ENCODE data around the gene RMC1.
A peak's percentile ranks its signal among the peaks of the same experiment; 100 is the strongest.
"Not testable (repeated sequence)": the region's sequence is repeated elsewhere in the genome, so short reads cannot be mapped to it uniquely, and the experiment has no call there.

The RMC1 gene

DNA sequence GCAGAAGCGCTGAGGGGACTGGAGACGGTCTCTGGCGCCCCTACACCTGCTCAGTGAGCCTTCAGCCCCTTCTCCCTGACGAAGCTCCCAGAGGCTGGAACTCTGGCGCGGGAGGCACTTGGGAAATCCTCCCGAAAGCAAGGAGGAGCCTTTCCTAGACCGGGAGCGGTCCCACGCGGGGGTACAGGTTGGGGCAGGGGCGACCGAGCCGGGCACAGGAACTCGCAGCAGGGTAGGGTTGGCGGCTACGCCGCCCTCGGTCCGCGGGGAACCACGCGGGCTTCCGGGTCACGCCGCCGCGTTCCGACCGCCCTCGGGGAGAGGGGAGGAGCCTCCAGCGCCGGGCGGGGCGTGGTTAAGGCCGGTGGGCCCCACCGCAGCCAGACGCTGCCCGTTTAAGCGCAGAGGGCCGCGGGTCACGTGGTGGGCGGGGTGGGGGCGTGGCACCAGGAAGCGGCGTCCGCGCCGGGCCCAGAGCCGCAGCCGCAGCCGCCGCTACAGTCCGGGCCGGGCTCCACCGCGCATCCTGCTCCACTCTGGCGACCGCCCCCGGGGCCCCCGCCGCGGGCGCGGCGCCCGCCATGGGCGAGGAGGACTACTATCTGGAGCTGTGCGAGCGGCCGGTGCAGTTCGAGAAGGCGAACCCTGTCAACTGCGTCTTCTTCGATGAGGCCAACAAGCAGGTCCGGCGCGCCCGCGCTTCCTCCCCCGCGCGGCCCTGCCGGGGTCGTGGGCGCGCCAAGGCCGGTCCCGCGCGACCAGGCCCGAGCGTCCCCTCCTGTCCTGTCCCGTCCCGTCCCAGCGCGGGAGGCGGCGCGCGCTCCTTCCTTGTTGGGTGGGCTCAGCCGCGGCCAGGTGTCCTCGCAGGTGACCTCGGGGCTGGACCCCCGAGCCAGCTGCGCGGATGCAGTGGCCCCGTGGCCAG is at the start of gene RMC1:
Gene RMC1 (plus strand): TSS at position 474 of the 925 bp plus-strand sequence. CDS start 108 bp downstream, at position 582.
- peak; percentile 97 for DNase-seq

DNA sequence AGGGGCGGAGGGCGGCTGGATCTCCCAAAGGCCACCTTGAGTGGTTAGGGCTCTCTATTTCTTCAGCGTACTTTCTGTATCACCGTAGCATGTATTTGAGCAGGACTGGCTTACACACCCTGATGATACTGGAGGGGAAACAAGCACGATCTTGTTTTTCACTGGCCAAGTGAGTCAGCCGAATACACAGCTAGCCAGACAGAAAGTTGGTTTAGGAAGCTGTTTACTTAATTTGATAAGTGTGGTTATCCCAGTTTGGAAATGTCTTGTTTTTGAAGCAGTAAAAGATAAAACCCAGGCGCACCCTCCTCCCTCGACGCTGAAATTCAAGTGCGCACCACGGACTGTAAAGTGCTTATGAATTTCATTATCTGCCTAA is 49.6 kb upstream of the RMC1 start:
- no peak for DNase-seq

DNA sequence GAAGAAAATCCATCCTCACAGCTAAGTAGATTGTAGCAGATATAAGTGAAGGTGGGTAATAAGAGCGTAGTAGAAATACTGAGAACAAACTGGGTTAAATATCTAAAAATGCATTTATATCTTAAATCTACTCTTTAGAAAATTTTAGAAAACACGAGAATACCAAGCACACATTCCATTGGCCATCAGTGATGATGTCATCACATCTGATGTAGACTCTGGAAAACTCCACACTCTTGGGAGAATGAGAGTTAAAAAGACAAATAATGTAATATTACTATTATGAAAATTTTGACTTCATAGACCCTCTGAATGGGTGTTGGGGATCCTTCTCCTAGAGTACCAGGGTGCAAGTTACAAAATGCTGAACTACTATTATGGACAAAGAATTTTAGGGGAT is 46.5 kb upstream of the RMC1 start:
- no peak for DNase-seq

DNA sequence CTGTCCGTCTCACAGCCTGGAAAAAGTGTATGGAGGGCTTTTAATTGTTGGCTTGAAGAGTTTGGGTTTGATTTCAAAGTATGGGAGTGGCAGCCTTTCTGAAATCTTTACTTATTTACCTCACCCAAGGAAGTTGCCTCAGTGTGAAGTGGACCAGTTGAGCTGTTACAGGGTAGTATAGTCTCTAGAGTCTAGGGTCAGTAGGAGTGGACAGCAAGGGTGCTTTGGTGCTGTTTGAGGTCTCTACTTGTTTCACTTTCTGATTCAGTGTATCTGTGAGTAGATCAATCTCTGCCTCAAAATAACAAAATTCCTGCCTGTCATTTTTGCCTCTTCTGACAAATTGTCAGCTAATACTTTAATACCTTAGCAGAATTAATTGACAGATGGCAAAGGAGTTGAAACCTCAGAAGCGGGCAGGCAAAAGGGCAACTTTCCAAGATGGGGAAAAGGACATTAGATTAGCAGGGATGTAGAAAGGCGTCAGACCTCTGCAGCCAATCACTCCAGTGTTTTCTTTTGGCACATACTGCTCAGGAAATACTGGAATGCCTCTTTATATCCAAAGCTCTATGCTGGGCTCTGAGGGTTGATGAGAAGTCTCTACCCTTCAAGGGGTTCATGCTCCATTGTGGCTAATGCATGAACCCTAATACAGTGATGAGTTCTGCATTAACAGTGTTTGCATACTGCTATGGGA is 44.3 kb upstream of the RMC1 start:
- no peak for DNase-seq

DNA sequence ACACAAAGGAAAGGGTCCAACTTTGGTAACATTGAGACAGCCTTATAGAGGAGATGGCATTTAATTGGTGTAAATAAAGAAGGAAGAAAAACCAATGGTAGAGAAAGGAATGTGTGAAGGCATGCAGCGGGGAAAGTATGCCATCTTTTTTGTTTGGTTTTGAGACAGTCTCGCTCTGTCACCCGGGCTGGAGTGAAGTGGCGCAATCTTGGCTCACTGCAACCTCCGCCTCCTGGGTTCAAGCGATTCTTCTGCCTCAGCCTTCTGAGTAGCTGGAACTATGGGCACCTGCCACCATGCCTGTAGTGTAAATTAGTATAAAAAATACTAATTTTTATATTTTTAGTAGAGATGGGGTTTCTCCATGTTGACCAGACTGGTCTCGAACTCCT is 43.8 kb upstream of the RMC1 start:
- DNase-seq = no peak

DNA sequence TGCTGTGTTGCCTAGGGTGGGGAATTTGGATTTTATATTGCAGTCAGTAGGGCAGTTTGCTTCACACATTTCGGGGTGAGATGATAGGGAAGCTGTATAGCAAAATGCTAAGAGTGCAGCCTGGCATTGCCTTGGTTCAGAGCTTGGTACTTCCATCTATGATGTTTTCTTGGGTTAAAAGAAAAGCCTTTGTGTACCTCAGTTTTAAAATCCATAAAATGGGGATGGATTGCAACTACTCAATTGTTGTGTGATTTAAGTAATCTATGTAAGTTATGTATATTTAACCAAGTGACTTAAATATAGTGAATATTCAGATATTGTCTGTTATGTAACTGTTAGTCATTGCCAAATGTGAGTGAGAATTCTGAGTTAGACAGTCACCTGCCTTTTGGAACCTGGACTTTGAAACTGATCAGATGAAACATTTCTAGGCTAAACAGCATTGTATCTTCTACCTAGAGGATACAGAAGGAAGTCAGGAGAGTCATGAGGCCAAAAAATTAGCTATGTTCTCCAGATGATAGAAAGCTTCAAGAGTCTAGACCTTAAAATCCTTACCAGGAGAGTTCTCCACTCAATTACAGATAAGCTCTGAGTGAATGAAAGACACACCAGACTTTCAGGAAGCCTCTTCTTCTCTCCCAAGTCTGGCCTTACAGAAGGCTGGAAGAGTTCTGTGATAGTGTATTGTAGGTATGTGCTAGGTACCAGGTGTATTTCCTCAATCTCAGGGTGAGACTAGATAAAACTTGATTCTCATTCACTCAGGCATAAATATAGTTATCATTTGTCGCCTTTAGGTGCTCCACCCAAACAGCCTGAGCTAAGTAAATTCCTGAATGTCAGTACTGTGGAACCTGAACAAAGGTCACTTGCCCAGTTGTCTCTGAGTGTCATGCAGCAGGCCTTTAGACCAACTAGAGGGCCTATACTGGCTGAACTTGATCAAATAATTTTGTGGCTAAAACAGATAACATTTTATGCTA is 42.7 kb upstream of the RMC1 start:
- no peak for DNase-seq

DNA sequence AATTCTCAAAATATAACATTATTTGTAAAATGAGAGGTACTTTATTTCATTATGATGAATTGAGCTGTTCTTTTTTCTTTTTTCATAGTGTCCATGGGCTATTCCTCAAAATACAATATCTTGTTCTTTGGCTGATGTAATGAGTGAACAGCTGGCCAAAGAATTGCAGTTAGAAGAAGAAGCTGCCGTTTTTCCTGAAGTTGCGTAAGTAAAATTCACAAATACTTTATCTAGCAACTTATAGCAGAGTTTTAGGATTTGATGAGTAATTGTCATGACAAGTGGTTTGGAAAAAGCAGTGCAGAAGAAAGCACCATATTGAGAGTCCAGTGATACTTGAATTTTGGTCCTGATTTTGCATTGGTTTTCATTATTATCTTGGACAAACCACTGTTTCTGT is 40.4 kb upstream of the RMC1 start:
- no peak for DNase-seq

DNA sequence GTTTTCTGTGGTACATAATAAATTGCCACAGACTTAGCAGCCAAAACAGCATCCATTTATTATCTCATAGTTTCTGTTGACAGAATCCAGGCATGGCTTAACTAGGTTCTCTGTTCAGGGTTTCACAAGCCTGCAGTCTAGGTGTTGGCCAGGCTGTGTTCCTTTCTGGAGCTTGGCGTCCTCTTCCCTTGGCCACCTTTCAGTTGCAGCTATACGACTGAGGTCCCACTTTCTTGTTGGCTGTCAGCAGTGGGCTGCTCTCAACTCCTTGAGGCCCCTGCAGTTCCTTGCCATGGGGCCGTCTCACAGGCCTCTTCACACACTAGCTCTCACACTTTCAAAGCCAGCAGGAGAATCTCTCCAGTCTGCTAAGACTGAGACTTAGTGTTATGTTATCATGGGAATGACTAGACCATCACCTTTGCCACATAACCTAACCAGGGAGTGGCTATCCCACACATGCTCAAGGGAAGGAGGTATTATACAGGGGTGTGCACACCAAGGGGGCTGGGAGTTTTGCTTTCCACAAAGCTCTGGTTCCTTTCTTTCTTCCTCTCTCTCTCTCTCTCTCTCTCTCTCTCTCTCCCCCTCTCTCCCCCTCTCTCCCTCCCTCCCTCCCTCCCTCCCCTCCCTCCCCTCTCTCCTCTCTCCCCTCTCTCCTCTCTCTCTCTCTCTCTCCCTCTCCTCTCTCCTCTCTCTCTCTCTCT is 34.4 kb upstream of the RMC1 start:
- no peak for DNase-seq

DNA sequence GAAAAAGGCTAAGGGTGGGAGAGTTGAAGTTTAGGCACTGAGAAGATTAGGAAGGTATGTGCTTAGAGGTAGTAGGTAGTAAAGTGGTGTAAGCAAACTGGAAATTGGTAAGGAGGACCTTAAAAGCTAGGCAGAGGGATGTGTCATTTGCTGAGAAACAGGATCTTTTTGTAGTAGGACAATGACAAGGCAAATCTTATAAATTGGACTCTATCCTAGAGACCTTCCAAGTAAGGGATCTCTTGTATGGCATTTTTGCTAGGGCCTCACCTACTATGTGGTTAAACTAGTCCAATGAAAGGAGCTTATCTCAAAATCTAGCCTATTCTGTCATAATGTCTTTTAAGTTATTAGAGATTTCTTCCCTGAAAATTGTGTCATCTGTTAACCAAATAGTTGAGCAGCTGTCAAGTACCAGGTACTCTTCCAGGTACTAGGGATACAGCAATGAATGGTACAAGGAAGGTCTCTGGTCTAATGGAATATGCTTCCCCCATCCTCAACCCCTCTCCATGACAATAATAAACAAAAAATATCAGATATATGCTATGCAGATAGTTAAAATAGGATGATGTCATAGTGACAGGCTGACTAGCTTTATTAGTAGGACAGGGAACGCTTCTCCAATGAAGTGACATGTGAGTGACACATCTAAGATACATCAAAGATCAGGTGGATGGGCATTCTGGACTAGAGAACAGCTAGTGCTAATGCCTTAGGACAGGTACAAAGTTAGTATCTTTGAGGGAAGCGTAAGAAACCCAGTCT is 32.5 kb upstream of the RMC1 start:
- no peak for DNase-seq

DNA sequence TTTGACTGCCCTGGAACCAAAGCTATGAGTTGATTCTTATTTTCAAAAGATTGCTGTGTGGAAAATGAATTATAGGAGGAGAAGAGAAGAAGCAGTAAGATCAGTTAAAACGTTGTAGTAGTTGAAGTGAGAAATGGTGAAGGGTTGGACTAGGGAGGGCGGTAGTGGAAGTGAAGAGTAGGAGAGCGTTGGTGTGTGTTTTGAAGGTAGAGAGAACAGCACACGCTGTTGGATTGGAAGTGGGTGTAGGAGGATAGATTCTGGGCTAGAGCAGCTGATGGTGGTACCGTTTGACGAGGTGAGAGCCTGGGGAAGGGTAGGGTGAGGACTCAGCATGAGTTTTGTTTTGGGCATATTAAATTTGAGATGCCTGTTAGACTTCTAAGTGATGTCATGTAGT is 31.8 kb upstream of the RMC1 start:
- DNase-seq = no peak

DNA sequence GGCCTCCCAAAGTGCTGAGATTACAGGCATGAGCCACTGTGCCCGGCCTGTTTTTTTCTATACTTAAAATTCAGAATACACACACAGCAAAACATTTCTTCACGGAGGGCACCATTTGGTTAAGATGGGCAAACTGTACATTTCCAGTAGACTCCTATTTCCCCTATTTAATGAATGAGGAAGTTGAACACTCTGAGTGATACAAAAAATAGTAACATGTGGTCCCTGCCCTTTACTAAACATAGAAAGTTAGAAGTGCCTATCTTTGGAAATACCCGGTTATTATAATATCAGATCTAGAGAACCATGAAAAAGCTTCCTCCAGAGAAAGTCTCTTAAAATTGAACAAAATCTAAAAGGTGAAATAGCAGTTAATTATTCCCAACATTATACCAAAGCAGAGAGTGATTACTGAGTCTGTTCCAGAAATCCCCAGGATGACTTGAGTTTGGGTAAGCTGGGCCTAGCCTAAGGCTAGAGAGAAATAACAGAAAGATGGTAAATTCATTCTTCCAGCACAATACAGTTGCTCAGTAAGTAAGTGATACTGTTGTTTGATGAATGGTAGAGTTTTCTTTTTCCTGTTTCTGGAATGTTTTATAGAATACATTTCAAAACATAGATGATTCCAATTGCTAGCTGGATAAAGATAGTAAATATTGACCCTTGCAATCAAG is 23.3 kb upstream of the RMC1 start:
- DNase-seq = no peak

DNA sequence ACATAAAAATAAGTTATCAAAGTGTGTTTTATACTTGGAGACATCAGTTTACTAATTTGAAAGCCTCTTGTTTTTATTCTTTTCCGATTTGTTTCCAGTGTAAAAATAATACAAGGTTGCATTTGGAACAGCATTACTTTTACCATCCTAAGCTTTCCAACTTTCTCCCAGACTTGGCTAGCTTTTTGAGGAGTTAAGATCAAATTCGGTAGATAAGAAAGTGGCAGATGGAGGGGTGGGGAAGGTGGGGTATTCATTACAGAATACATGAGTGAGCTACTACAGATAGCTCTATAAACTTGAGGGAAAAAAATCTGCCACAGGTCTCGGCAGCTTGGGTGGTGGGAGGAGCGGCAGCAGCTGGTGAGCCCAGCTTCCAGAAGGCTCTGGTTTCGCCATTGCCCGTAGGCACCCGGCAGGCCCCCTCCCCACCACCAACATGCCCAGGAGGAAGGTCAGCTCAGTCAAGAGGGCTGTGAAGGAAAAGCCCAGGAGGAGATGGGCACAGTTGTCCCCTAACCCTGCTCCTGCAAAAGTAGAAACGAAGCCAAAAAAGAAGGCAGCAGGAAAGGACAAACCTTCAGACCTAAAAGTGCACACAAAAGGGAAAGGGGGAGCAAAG is 18.6 kb upstream of the RMC1 start:
- no peak for DNase-seq

DNA sequence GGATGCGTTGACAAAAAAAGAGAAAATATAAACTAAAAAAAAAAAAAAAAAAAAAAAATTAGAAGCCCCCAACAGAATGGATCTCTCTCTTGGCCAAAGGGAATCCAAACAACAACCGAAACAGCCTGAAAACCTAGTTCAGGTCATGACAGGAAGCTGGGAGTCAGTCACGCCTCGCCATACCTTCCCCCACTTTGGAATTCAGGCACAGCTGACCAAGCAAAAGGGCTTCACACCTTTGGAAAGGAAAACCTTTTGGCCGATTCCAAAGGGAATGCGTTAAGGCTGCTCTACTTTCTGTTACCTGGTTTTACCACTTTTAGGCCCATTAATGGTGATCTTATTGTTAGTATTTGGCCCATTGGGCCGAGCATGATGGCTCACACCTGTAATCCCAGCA is 17.9 kb upstream of the RMC1 start:
- DNase-seq = no peak

DNA sequence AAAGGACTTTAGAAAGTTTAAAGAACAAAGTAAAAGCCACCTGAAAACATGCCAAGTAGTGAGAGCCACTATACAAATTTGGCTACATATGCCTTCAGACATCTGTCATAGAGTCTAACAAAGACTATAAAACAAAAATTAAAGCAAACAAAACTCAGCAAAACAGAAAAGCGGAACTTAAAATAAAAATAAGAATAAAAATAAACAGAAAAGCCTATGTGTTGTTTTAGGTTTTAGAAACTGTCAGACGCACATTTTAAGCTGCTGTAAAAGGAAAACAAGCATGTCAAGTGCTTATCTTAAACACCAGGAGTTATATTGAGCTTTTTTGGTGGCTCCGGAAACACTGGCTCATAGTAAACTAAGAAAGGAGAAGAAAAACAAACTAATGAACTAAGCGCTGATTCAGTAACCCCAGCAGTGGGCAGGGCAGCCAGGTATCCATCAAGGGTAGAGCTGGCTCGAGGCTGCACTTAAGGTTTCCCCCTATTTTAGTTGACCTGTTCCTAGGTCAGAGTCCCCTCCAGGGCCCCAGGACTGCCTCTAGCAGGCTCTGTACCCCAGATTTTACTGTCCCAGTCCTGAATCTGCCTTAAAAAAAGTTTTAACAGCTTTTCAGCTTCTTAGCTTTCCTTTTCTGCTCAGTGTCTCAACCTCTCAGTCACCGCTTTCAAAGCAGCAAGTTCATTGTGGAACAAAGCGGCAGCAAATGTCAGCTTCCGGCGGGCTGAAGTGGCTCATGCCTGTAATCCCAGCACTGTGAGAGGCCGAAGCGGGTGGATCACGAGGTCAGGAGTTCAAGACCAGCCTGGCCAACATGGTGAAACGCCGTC is 15.4 kb upstream of the RMC1 start:
- no peak for DNase-seq

DNA sequence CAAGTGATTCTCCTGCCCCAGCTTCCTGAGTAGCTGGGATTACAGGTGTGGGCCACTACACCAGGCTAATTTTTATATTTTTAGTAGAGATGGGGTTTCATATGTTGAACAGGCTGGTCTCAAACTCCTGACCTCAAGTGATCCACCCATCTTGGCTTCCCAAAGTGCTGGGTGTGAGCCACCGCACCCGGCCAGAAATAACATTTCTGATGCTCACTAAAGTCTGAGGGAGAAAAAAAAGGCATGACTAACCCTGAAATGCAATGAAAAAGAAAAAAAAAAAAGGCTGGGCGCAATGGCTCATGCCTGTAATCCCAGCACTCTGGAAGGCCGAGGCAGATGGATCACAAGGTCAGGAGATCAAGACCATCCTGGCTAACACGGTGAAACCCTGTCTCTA is 13.7 kb upstream of the RMC1 start:
- not testable (repeated sequence) for DNase-seq

DNA sequence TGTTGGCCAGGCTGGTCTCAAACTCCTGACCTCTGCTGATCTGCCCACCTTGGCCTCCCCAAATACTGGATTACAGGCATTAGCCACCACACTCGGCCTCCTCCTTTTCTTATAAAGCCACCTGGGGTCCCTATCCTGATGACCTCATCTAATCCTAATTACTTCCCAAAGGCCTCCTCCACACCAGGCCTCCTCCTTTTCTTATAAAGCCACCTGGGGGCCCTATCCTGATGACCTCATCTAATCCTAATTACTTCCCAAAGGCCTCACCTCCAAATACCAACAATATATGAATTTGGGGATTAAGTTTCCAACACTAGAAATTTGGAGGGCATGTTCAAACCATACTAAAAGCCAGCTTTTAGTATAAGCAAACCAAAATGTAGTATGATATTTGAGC is 9.7 kb upstream of the RMC1 start:
- DNase-seq = no peak

DNA sequence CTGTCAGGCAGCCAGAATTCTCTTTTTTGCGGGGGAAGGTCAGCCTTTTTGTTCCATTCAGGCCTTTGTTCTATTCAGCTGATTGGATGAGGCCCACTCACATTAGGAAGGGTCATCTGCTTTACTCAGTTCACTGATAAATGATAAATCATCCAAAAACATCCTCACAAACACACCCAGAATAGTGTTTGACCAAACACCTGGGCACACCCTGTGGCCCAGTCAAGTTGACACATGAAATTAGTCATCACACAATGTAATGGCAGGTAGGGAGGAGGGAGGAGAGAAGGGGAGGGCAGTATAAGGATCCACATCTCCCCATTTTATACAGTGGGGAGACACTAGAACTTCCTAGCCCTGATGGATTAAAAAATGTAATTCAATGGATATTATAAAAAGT is 8.3 kb upstream of the RMC1 start:
- DNase-seq = peak; percentile 15

DNA sequence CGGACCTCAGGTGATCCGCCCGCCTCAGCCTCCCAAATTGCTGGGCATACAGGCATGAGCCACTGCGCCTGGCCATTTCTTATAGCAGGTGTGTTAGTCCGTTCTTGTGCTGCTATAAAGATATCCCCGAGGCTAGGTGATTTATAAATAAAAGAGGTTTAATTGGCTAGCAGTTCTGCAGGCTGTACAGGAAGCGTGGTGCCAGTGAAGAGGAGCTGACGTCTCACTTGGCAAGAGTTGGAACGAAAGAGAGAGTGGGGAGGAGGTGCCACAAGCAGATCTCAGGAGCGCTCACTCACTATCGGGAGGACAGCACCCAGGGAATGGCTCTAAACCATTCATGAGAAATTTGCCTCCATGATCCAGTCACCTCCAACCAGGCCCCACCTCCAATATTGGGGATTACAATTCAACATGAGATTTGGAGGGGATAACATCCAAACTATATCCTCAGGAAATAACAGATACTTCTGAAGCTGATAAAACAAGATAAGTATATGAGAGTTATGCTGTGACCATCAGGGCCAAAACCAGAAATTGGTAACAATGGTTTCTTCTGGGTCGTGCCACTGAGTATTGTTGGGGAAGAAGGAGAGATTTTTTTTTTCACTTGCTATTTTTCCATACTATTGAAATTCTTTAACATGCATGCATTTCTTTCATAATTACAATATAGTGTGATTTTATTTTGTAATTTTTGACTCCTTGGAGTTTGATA is 7.4 kb upstream of the RMC1 start:
- peak; percentile 74 for DNase-seq

DNA sequence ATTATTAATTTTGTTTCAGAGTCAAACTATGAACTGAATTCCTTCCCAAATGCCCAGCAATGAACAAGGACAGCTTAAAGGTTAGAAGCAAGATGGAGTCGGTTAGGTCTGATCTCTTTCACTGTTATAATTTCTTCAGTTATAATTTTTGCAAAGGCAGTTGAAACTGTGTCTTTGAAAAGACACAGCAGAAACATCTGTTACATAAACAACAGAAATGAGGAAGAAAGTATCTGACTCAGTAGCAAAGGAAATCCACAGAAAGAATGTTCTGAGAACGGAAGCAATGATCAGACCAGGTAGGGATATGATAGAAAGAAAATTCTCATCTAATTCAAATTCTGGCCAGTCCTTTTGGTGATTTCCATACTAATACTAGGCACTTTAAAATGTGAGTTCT is 5.2 kb upstream of the RMC1 start:
- DNase-seq = no peak
